22Rv1 (cell line): Measurements from ENCODE around the gene RFLNA.

Source experiments
- H3K27ac ChIP-seq: fragments of 450-650 bp; 2 replicates; pipeline ENCODE4 v1.5.1; 2017
- ZFX ChIP-seq: fragments of 450-650 bp; IDR thresholded peaks from 2 replicates; pipeline ENCODE4 v1.6.1; 2017; ENCODE audit warnings: antibody characterized with exemption, borderline replicate concordance
- TF ChIP-seq, protein P1 (sequence below): fragments of 450-650 bp; IDR thresholded peaks from 2 replicates; pipeline ENCODE4 v1.5.1; 2017; ENCODE audit warnings: mild to moderate bottlenecking

Gene RFLNA

DNA sequence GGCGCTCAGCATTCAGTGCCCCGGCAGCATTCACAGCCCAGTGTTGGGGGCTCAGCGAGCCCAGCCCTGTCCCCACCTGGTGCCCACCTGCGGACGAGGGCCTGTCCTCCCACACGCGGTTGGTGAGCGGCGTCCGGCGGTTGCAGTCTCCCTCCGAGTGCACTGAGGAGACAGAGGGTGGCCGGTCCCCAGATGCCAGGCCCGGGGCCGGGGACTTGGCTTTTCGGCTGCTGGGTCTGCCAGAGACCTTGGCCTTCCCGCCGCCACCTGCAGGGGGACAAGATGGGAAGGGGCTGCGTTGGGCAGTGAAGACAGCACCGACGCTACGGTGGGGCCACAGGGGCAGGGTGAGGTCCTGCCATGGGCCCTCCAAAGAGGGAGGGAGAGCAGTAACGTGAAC lies 31.2 kb downstream of the RFLNA start:
- TF ChIP-seq, protein P1, sequence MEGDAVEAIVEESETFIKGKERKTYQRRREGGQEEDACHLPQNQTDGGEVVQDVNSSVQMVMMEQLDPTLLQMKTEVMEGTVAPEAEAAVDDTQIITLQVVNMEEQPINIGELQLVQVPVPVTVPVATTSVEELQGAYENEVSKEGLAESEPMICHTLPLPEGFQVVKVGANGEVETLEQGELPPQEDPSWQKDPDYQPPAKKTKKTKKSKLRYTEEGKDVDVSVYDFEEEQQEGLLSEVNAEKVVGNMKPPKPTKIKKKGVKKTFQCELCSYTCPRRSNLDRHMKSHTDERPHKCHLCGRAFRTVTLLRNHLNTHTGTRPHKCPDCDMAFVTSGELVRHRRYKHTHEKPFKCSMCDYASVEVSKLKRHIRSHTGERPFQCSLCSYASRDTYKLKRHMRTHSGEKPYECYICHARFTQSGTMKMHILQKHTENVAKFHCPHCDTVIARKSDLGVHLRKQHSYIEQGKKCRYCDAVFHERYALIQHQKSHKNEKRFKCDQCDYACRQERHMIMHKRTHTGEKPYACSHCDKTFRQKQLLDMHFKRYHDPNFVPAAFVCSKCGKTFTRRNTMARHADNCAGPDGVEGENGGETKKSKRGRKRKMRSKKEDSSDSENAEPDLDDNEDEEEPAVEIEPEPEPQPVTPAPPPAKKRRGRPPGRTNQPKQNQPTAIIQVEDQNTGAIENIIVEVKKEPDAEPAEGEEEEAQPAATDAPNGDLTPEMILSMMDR, result no peak
- no peak for TF ChIP-seq ZFX
- H3K27ac ChIP-seq, result no peak overlapping the region

DNA sequence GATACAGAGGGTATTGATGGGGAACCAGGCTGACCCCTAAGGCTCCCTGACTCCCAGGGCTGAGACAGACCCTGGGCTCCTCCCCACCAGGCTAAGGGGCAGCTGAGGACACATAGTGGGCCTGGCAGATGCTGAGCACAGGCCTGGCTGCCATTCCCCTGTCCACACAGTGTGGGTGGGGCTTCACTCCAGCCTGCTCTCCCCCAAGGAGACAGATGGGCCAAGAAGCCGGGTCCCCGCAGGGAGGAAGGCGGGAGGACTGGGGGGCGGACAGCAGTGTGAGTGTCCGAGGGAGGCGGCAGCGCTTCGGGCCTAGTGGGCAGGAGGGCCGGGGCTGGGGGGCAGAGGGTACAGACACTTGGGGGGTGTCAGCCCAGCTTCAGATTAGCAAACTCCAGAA lies 32.0 kb downstream of the RFLNA start:
- no peak for TF ChIP-seq ZFX
- TF ChIP-seq, protein P1, result no peak
- H3K27ac ChIP-seq, result no peak overlapping the region

DNA sequence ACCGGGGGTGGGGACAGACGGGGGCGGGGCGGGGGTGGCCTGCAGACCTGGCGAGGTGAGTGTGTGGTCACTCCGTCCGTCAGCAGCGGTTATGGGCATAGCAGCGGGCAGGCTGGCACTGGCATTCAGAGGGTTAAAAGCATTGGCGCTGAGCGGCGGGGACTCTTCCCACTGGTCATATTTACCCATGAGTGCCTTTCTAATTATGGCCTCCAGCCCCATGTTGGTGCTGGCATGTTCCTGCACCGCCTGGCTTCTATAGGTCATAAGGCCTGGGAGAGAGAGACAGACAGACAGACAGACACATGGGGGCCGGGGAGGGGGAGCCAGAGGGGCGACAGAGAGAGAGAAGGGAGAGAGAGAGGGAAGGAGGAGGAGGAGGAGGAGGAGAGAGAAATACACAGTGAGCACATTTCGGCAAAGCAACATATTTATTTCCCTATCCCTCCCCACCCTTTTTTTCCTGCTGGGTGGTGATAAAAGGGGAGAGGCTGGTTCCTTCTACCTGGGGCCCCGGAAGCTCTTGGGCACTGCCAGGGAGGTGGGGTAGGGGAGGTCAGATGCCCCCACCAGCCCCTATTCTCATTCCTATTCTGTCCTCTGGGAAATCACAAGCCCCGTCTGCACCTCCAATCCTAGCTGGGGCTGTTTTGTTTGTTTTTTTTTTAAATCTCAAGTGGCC lies 32.6 kb downstream of the RFLNA start:
- no peak for TF ChIP-seq ZFX
- TF ChIP-seq, protein P1, result no peak
- no peak overlapping the region for H3K27ac ChIP-seq

DNA sequence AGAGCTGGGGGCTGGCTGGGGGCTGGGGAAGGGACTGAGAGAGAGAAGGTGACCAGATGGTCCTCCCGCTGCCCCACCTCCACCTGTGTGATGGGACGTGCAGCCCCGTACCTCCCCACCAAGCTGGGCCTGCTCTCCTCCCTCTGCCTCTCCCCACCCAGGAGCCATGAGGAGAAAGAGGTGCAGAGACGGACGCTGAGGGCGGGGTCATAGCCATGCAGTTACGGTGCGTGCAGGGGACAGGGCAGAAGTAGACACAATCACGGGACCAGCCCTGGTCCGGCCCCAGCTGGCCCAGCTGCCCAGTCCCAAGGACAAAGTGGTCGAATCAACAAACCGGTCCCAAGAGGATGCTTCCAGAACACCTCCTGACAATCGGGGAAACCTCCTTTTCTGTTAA lies 33.2 kb downstream of the RFLNA start:
- TF ChIP-seq, protein P1, result no peak
- no peak for TF ChIP-seq ZFX
- no peak overlapping the region for H3K27ac ChIP-seq

- TF ChIP-seq, protein P1, result no peak
- TF ChIP-seq ZFX, result no peak
- no peak overlapping the region for H3K27ac ChIP-seq
Measured at GRCh38 chr12:124328636-124329035, 33.7 kb downstream of the RFLNA start.

- TF ChIP-seq, protein P1, result peak; percentile 38
- TF ChIP-seq ZFX, result no peak
Measured at GRCh38 chr12:124332058-124332672, 37.3 kb downstream of the RFLNA start.

GRCh38 chr12:124332900-124333299 lies 38.0 kb downstream of the RFLNA start:
- H3K27ac ChIP-seq, result no peak overlapping the region
- TF ChIP-seq, protein P1, result no peak
- TF ChIP-seq ZFX, result no peak

More at GRCh38 chr12:124332058-124332672, 37.3 kb downstream of the RFLNA start:
- no peak overlapping the region for H3K27ac ChIP-seq
